Stimulated activated CD4-positive, alpha-beta T cell treated with anti-CD3 and anti-CD28 coated beads, TNF-alpha, amount 100 ng/mL, for 48 hours (primary cell): ENCODE data around the gene HNF4A.
"Not testable (repeated sequence)": the region's sequence is repeated elsewhere in the genome, so short reads cannot be mapped to it uniquely, and the experiment has no call there.

ENCODE experiments used
- DNase-seq, 3 donors: peaks; one replicate each; pipeline ENCODE4 v3.0.0-alpha.2; 2020; ENCODE audit warnings: low read depth in 3 of 3

Gene HNF4A

DNA sequence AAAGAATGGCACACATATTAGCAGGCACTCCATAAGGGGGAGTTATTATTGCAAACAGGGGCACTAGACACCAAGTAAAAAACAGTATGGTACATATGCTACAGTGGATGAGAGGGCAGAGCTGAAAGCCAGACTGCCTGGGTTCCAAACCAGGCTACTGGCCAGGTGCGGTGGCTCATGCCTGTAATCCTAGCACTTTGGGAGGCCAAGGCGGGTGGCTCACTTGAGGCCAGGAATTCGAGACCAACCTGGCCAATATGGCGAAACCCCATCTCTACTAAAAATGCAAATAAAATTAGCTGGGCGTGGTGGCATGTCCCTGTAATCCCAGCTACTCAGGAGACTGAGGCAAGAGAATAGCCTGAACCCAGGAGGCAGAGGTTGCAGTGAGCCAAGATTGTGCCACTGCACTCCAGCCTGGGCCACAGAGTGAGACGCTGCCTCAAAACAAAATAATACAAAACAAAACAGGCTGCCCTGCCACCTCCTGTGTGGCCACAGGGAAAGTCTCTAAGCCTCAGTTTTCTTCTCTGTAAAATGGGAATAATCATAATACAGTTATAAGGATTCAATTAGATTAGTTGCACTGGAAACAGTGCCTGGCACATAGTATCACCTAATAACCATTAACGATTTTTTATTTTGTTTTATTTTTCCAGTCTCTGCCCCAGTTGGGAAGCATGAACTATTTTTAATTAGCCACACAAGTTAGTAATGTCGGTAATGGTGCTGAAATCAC, 112.7 kb downstream of the HNF4A start:
- DNase-seq, result no peak

GRCh38 chr20:44470327-44470726, 114.8 kb downstream of the HNF4A start:
- no peak for DNase-seq

- no peak for DNase-seq
Measured at GRCh38 chr20:44471481-44471882, 116.0 kb downstream of the HNF4A start.

DNA sequence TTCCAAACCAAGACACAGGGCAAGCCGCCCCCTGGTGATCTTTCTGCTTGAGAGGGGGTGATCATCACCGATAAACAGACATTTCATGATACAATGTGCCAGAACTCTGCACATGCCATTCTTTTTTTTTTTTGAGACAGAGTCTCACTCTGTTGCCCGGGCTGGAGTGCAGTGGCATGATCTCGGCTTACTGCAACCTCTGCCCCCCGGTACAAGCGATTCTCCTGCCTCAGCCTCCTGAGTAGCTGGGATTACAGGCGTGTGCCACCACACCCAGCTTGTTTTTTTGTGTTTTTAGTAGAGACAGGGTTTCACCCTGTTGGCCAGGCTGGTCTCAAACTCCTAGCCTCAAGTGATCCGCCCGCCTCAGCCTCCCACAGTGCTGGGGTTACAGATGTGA, 116.8 kb downstream of the HNF4A start:
- DNase-seq, result not testable (repeated sequence)

GRCh38 chr20:44475372-44475693, 119.8 kb downstream of the HNF4A start:
- no peak for DNase-seq

DNA sequence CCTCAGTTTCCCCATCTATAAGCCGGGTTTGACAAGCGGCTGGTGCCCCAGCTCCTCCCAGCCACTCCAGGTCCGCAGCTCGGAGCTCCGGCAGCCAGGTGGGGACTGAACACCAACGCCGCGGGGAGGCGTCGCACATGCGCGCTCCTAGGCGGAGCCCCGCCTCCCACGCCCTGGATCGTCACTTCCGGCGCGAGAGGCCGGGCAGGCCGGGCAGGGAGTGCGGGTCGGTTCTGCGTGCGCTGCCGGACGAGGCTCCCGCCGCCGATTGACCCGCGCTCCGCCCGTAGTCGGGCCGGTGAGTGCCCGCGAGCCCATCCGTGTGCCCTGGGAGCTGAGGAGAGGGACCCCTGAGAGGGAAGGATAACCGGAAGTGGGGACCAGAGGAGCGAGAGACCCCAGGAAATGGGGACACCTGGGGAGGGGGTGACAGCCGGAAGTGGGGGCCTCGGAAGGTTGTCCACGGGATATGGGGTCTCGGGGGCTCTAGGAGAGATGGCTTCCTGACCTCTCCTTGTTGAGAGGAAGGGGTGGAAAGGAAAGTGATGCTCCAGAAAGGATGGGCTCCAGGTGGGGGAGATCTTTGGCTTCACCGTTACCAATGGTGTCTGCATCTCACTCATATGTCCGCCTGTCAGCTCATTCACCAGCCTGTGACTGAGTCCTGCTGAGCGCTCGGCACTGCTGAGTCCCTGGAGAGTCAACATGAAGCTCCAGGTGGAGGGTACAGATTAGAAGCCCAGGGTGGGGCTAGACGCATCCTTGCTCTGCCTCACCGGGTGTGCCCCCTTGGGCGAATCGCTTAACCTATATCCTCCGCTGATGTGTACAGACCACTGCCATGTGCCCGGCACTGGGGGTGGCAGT, 120.4 kb downstream of the HNF4A start, which contains the start of gene TTPAL:
Gene TTPAL (plus strand): TSS at position 181 of the 867 bp plus-strand sequence. CDS start 4,126 bp downstream, outside the sequence.
- DNase-seq, result peak; percentile 82 to 89 (median 87)

DNA sequence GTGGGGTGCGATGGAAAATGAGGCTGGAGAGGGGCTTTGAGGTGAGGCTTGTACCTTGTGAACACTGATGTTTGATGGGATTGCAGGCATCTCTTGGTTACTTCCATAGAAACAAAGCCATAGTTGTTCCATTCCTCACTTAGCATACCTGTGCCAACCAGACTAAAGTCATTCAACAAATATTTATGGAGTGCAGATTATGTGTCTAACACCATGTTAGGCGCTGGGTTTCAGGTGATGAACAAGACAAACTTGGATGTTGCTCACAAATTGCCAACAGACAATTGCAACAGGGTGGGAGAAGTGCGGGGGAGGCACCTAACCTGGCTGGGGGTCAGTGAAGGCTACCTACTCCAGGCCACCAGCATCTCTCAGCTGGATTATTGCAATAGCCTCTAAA, 121.7 kb downstream of the HNF4A start:
- DNase-seq, result no peak

DNA sequence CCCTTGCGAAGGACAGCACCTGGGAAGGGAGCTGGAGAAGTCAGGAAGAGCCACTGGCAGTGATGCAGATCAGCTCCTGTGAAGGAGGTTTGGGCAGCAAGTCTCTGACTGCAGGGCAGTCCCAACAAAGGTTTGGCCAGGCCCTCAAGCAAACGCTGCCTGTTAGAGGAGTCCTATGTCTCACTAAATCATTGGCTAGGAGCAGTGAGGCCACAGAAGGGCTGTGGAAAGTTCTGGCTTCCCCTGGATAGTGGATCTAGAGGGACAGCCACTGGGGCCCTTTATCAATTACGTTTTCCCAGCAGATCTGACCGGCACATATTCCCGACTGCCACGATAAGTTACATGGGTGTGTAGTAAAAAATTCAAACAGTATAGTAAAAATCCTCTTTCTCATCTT, 122.7 kb downstream of the HNF4A start:
- no peak for DNase-seq

DNA sequence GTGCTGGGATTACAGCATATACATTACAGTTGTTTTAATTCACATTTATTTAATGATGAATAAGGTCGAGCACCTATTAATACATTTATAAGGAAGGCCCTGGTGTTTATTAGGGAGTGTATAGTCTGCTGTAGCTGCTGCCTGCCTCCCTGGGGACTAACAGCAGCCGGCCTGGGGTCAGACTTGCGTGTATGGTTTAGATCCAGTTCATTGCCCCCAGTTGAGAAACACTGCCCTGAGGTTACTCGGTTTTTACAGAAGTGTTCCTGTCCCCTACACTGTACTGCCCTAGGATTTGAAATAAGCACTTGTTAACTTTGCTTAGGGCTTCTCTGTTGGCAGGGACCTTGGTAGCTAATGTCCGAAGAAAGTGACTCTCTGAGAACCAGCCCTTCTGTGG, 124.1 kb downstream of the HNF4A start:
- DNase-seq, result no peak

DNA sequence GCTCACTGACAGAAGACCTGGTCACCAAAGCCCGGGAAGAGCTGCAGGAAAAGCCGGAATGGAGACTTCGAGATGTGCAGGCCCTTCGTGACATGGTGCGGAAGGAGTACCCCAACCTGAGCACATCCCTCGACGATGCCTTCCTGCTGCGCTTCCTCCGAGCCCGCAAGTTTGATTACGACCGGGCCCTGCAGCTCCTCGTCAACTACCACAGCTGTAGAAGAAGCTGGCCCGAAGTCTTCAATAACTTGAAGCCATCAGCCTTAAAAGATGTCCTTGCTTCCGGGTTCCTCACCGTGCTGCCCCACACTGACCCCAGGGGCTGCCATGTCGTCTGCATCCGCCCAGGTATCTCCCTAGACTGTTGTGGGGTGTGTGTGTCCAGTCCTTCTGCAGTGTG, 124.6 kb downstream of the HNF4A start:
- no peak for DNase-seq

GRCh38 chr20:44481719-44482416, 126.4 kb downstream of the HNF4A start:
- DNase-seq, result no peak

DNA sequence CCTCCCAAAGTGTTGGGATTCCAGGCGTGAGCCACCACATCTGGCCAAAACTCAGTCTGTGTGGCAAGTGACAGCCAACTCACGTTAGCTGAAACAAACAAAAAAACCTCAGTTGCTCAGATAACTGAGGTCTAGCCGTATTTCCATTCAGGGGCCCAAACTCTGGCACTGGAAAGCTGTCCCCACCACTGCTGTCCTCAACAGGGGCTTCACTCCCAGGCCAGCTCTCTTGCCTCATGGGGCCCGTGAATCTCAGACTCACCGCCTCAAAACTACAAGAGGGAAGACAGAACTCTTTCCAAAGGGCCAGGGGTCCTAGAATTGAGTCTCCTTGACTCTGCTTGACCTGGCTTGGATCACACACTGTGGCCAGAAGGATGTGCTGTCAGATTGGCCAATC, 127.6 kb downstream of the HNF4A start:
- DNase-seq, result no peak
